MCF 10A (cell line): ENCODE data around the gene CCL2. TPM values are rescaled to one million over a fixed set of nuclear protein-coding genes. Genes with fewer than 3 reads are reported as not detected.

Source experiments
- BruUV-seq: library from RNA; stranded (reverse); fragments of 400-500 nt; replicated peaks from 2 replicates; lab custom pipeline; 2021; lab: Mats Ljungman, UMichigan
- CTCF ChIA-PET: fragments of 300-600 bp; sonication (Branson Sonifier 250); formaldehyde crosslinking; extraction: SDS; loops from one replicate; lab custom pipeline; 2021; ENCODE audit warnings: antibody characterized with exemption, inconsistent platforms; lab: Yijun Ruan, JAX
- POLR2A ChIA-PET: fragments of 300-600, 350-650 bp; sonication (Branson Sonifier 250); formaldehyde crosslinking; extraction: SDS; loops from one replicate; lab custom pipeline; 2020; ENCODE audit warnings: antibody characterized with exemption, inconsistent platforms; lab: Yijun Ruan, JAX
- DNase-seq: peaks from one replicate; pipeline ENCODE4 v3.0.0-alpha.2; 2018; ENCODE audit not compliant: unreplicated experiment
- H3K27ac Mint-ChIP-seq: one replicate; pipeline ENCODE4 v1.8.0; 2022; ENCODE audit warnings: mild to moderate bottlenecking, low read depth, mixed read lengths; ENCODE audit not compliant: unreplicated experiment
- H3K27me3 Mint-ChIP-seq: one replicate; pipeline ENCODE4 v1.8.0; 2022; ENCODE audit warnings: mixed read lengths; ENCODE audit not compliant: insufficient read depth, unreplicated experiment
- H3K36me3 Mint-ChIP-seq: one replicate; pipeline ENCODE4 v1.8.0; 2022; ENCODE audit warnings: mild to moderate bottlenecking, moderate library complexity, mixed read lengths; ENCODE audit not compliant: insufficient read depth, unreplicated experiment
- H3K4me1 Mint-ChIP-seq: one replicate; pipeline ENCODE4 v1.8.0; 2022; ENCODE audit warnings: mixed read lengths; ENCODE audit not compliant: insufficient read depth, unreplicated experiment
- H3K4me3 Mint-ChIP-seq: one replicate; pipeline ENCODE4 v1.8.0; 2022; ENCODE audit warnings: mild to moderate bottlenecking, moderate library complexity, mixed read lengths; ENCODE audit not compliant: unreplicated experiment
- H3K9me3 Mint-ChIP-seq: one replicate; pipeline ENCODE4 v1.8.0; 2022; ENCODE audit warnings: mixed read lengths; ENCODE audit not compliant: unreplicated experiment
- intact Hi-C: fragments of 100-400 bp; cut with micrococcal nuclease; formaldehyde crosslinking; loops from 2 replicates; pipeline ENCODE4 v1.14.1; 2022
- total RNA-seq: library from RNA; stranded (reverse); gene quantifications from 2 replicates; pipeline ENCODE4 v1.2.3, GENCODE V29; 2022
- TF ChIP-seq, protein P1 (sequence below): fragments of 200-600 bp; IDR thresholded peaks from one replicate; pipeline ENCODE4 v1.8.0; 2022; ENCODE audit warnings: antibody characterized with exemption, mild to moderate bottlenecking; ENCODE audit not compliant: unreplicated experiment

CCL2 gene
- total RNA-seq, 1 experiment from 2014 or later: 1.0 TPM

DNA sequence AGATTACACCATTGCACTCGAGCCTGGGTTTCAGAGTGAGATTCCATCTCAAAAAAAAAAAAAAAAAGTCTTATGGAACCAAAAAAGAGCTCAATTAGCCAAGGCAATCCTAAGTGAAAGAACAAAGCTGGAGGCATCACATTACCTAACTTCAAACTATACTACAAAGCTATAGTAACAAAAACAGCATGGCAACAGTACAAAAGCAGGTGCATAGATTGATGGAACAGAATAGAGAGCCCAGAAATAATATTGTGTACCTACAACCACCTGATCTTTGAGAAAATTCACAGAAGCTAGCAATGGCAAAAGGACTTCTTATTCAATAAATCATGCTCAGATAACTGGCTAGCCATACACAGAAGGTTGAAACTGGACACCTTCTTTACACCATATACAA lies 24.7 kb upstream of the CCL2 start:
- TF ChIP-seq, protein P1, sequence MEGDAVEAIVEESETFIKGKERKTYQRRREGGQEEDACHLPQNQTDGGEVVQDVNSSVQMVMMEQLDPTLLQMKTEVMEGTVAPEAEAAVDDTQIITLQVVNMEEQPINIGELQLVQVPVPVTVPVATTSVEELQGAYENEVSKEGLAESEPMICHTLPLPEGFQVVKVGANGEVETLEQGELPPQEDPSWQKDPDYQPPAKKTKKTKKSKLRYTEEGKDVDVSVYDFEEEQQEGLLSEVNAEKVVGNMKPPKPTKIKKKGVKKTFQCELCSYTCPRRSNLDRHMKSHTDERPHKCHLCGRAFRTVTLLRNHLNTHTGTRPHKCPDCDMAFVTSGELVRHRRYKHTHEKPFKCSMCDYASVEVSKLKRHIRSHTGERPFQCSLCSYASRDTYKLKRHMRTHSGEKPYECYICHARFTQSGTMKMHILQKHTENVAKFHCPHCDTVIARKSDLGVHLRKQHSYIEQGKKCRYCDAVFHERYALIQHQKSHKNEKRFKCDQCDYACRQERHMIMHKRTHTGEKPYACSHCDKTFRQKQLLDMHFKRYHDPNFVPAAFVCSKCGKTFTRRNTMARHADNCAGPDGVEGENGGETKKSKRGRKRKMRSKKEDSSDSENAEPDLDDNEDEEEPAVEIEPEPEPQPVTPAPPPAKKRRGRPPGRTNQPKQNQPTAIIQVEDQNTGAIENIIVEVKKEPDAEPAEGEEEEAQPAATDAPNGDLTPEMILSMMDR: no peak
- intact Hi-C loops: no loop called here
- no peak for DNase-seq
- BruUV-seq: no TSS peak
- Mint-ChIP-seq H3K4me3 (no peak overlapping the region), H3K4me1 (no peaks in the 10 kb centered on the region), H3K27me3 (no peaks in the 10 kb centered on the region), H3K27ac (no peak overlapping the region), H3K36me3 (no peaks in the 10 kb centered on the region), H3K9me3 (peaks cover 18% of the 10 kb centered on the region)
- ChIA-PET CTCF (interaction anchor here (0.6 kb wide), 1 partner anchor 246 kb away, joined by 6 read pairs; no protein-coding TSS in a partner anchor), POLR2A (no interaction called here)

DNA sequence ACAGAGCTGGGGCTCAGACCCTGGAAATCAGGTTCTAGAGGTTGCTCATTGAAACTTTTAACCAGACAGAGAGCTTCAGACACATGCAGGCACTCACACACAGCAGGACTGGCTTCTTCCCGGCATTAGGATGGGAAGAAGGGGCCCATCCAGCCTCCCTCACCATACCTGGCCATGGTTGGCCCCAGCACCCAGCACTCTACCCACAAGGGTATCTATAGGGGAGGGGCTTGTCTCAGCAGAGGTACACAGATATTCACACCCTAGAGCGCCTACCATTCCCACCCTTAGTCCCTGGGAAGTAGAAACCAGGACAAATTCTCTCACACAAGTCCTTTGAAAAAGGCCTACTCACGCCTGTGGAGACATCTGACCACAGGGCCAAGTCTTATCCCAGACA lies 20.5 kb upstream of the CCL2 start:
- ChIA-PET CTCF (interaction anchor here (0.7 kb wide), 1 partner anchor 403 kb away, joined by 3 read pairs; no protein-coding TSS in a partner anchor), POLR2A (no interaction called here)
- Mint-ChIP-seq H3K36me3 (no peaks in the 10 kb centered on the region), H3K4me1 (no peaks in the 10 kb centered on the region), H3K27me3 (no peaks in the 10 kb centered on the region), H3K4me3 (no peak overlapping the region), H3K9me3 (peaks cover 3% of the 10 kb centered on the region), H3K27ac (no peak overlapping the region)
- no TSS peak for BruUV-seq
- TF ChIP-seq, protein P1: no peak
- intact Hi-C loops: no loop called here
- DNase-seq: no peak

DNA sequence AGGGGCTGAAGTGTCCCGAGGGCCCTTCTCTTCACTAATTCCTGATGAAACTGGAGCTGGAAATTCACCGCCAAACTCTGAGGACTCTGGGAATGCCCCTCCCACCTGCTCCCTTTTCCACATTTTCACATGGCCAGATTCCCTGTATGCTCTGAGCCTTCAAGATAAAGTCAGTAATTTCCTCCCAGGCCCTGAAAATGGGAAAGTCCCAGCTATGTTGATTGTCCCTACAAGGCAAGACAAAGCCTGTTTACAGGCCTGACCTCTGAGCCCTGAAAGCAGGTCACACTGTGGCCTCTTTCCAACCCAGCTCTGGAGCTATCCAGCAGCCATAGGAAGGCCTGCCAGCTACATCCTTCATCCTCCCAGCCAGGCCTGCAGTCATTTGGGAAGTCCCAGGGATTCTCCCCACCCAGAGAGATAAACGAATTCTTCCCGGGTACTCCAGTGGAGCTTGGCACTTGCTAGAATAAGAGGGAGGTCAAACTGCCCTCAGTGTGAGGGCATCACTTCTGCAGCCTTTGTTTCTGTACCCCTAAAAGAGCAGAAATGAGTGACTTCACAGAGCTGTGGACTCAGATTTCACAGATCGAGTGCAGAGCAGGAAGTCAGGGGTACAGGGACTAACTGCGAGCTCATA lies 19.6 kb upstream of the CCL2 start:
- DNase-seq: no peak
- Mint-ChIP-seq H3K36me3 (no peaks in the 10 kb centered on the region), H3K4me3 (no peak overlapping the region), H3K4me1 (no peaks in the 10 kb centered on the region), H3K27me3 (no peaks in the 10 kb centered on the region), H3K27ac (no peak overlapping the region), H3K9me3 (no peaks in the 10 kb centered on the region)
- intact Hi-C loops: no loop called here
- BruUV-seq: no TSS peak
- CTCF ChIA-PET: interaction anchor here (0.6 to 3.7 kb wide), 3 partner anchors 35 to 977 kb away, joined by 3 to 11 read pairs (median 5); no protein-coding TSS in a partner anchor
- TF ChIP-seq, protein P1: no peak
- POLR2A ChIA-PET: interaction anchor here (0.6 to 0.9 kb wide), 2 partner anchors 17 to 953 kb away, joined by 3 read pairs; no protein-coding TSS in a partner anchor

DNA sequence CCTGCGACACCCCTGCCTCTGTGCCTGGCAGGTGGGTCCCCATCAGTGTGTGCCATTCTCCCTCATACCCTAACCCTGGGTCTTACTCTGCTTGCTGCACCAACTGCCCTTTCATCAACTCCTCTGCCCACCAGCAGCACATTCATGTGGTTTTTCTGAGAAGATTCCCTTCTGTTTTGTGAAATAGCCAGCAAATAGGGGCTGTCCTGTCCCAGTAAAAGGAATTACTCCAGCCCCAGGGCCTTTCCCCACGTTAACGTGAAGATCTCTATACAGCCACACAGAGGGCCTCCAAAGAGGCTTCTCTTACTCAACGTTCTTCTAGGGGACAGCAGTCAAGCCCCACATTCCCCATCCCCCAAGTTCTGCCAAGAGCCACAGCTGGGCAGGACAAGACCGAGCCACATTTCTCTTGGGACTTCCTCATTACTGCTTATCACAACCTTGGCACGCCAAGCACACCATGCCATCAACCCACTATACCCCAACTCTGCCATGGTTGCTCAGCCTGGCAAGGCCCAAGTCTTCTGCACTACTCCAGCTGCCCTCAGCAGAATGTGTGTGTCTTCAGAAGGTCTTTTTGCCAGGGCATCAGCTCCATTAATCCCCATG lies 18.7 kb upstream of the CCL2 start:
- no peaks in the 10 kb centered on the region for H3K4me1 Mint-ChIP-seq
- no peaks in the 10 kb centered on the region for H3K36me3 Mint-ChIP-seq
- POLR2A ChIA-PET: interaction anchor here (0.9 kb wide), 1 partner anchor 16 kb away, joined by 3 read pairs; no protein-coding TSS in a partner anchor
- CTCF ChIA-PET: interaction anchor here (3.7 kb wide), 1 partner anchor 36 kb away, joined by 11 read pairs; no protein-coding TSS in a partner anchor
- H3K27ac Mint-ChIP-seq: no peak overlapping the region
- H3K9me3 Mint-ChIP-seq: no peaks in the 10 kb centered on the region
- TF ChIP-seq, protein P1: no peak
- no TSS peak for BruUV-seq
- intact Hi-C loops: no loop called here
- H3K27me3 Mint-ChIP-seq: no peaks in the 10 kb centered on the region
- H3K4me3 Mint-ChIP-seq: no peak overlapping the region
- no peak for DNase-seq
